GM23338 (cell line): Measurements from ENCODE around the gene GPR3. TPM values are rescaled to one million over a fixed set of nuclear protein-coding genes. Genes with fewer than 3 reads are reported as not detected.

Source experiments
- ATAC-seq: fragments of 200-7000 bp; cut with Tn5 transposase; 3 replicates; pipeline ENCODE4 v1.9.1; 2020
- DNase-seq: peaks from one replicate; pipeline ENCODE4 v3.0.0-alpha.2; 2015; ENCODE audit warnings: low spot score
- H2AFZ ChIP-seq: fragments of 200-600 bp; sonication (generic); 2 replicates; pipeline ENCODE4 v1.8.0; 2016; ENCODE audit warnings: antibody characterized with exemption, mild to moderate bottlenecking, moderate library complexity
- H3F3A ChIP-seq: fragments of 200-600 bp; sonication (generic); replicated peaks from 2 replicates; pipeline ENCODE4 v1.8.0; 2017; ENCODE audit warnings: antibody characterized with exemption, mixed run types, low read depth
- H3K27ac ChIP-seq: fragments of 200-600 bp; sonication (generic); 2 replicates; pipeline ENCODE4 v1.6.1; 2016; ENCODE audit warnings: low read depth
- H3K27me3 ChIP-seq: fragments of 200-600 bp; sonication (generic); 2 replicates; pipeline ENCODE4 v1.8.0; 2016; ENCODE audit warnings: mild to moderate bottlenecking, mixed run types, moderate library complexity; ENCODE audit not compliant: insufficient read depth
- H3K36me3 ChIP-seq: fragments of 200-600 bp; sonication (generic); 2 replicates; pipeline ENCODE4 v1.8.0; 2016; ENCODE audit warnings: mild to moderate bottlenecking; ENCODE audit not compliant: insufficient read depth
- H3K4me1 ChIP-seq: fragments of 200-600 bp; sonication (generic); 2 replicates; pipeline ENCODE4 v1.8.0; 2016; ENCODE audit warnings: mild to moderate bottlenecking, moderate library complexity; ENCODE audit not compliant: insufficient read depth
- H3K4me2 ChIP-seq: fragments of 200-600 bp; sonication (generic); 2 replicates; pipeline ENCODE4 v1.7.1; 2017; ENCODE audit warnings: mixed run types
- H3K4me3 ChIP-seq: fragments of 200-600 bp; sonication (generic); 2 replicates; pipeline ENCODE4 v1.6.1; 2016; ENCODE audit warnings: mixed run types
- H3K79me2 ChIP-seq: fragments of 200-600 bp; sonication (generic); replicated peaks from 2 replicates; pipeline ENCODE4 v1.8.0; 2017; ENCODE audit warnings: mild to moderate bottlenecking; ENCODE audit not compliant: insufficient read depth
- H3K9me2 ChIP-seq: fragments of 200-600 bp; sonication (generic); 2 replicates; pipeline ENCODE4 v1.8.0; 2017; ENCODE audit not compliant: insufficient read depth
- H4K20me1 ChIP-seq: fragments of 200-600 bp; sonication (generic); replicated peaks from 2 replicates; pipeline ENCODE4 v1.8.0; 2017; ENCODE audit warnings: mild to moderate bottlenecking; ENCODE audit not compliant: insufficient read depth
- H3K27ac Mint-ChIP-seq: 2 replicates; pipeline ENCODE4 v1.8.0; 2020; ENCODE audit warnings: inconsistent platforms, mild to moderate bottlenecking, moderate library complexity, mixed read lengths
- H3K27me3 Mint-ChIP-seq: 3 replicates; pipeline ENCODE4 v1.8.0; 2022; ENCODE audit warnings: low read depth, mild to moderate bottlenecking, moderate library complexity, mixed read lengths, inconsistent platforms; ENCODE audit not compliant: insufficient read depth, poor library complexity
- H3K36me3 Mint-ChIP-seq: 3 replicates; pipeline ENCODE4 v1.8.0; 2021; ENCODE audit warnings: low read depth, mild to moderate bottlenecking, inconsistent platforms, moderate library complexity, mixed read lengths
- H3K4me1 Mint-ChIP-seq: 3 replicates; pipeline ENCODE4 v1.8.0; 2020; ENCODE audit warnings: mild to moderate bottlenecking, inconsistent platforms, mixed read lengths
- H3K4me3 Mint-ChIP-seq: 3 replicates; pipeline ENCODE4 v1.8.0; 2021; ENCODE audit warnings: moderate library complexity, mild to moderate bottlenecking, inconsistent platforms, mixed read lengths
- H3K9me3 Mint-ChIP-seq: 3 replicates; pipeline ENCODE4 v1.8.0; 2020; ENCODE audit warnings: moderate library complexity, mild to moderate bottlenecking, inconsistent platforms, mixed read lengths
- EZH2 ChIP-seq: fragments of 200-600 bp; sonication (generic); IDR thresholded peaks from one replicate; pipeline ENCODE4 v1.8.0; 2017; ENCODE audit warnings: antibody characterized with exemption, mild to moderate bottlenecking, low read depth; ENCODE audit not compliant: unreplicated experiment
- STAT1 ChIP-seq: IDR thresholded peaks from one replicate; pipeline ENCODE4 v1.6.1; 2016; ENCODE audit warnings: antibody characterized with exemption; ENCODE audit not compliant: unreplicated experiment
- ZNF331 ChIP-seq: fragments of 250-450 bp; sonication (Bioruptor Pico); IDR thresholded peaks from 2 replicates; pipeline ENCODE4 v1.5.0; 2020; ENCODE audit warnings: low read depth, mild to moderate bottlenecking, moderate library complexity
- polyA plus RNA-seq: library from polyadenylated mRNA; unstranded; fragments of >200 nt; fragmentation: Nextera tagmentation; extraction: Ambion mirVana; gene quantifications from 2 replicates; pipeline ENCODE4 v1.2.1, GENCODE V29; 2016
- total RNA-seq: library from RNA; depleted of rRNA; stranded (reverse); fragments of >200 nt; shearing (Covaris generic); gene quantifications from 2 replicates; pipeline ENCODE4 v1.2.3, GENCODE V29; 2014
- TF ChIP-seq, protein P1 (sequence below): IDR thresholded peaks from one replicate; pipeline ENCODE4 v1.6.1; 2018; ENCODE audit warnings: antibody characterized with exemption; ENCODE audit not compliant: unreplicated experiment
- TF ChIP-seq, protein P2 (sequence below): IDR thresholded peaks from 2 replicates; pipeline ENCODE4 v1.6.1; 2016; ENCODE audit warnings: antibody characterized with exemption
- TF ChIP-seq, protein P3 (sequence below), 2 experiments: fragments of 200-600 bp in 1 of 2; sonication (generic) in 1 of 2; conservative IDR thresholded peaks; 2 replicates each; pipeline versions ENCODE4 v1.5.1 to v1.6.1; 2016 to 2017; ENCODE audit warnings: antibody characterized with exemption in 2 of 2, low read depth in 2 of 2, mild to moderate bottlenecking in 2 of 2, moderate library complexity in 1 of 2

GPR3 gene
- total and polyA plus RNA-seq, 2 experiments from 2014 or later: 5.9 to 9.1 TPM

DNA sequence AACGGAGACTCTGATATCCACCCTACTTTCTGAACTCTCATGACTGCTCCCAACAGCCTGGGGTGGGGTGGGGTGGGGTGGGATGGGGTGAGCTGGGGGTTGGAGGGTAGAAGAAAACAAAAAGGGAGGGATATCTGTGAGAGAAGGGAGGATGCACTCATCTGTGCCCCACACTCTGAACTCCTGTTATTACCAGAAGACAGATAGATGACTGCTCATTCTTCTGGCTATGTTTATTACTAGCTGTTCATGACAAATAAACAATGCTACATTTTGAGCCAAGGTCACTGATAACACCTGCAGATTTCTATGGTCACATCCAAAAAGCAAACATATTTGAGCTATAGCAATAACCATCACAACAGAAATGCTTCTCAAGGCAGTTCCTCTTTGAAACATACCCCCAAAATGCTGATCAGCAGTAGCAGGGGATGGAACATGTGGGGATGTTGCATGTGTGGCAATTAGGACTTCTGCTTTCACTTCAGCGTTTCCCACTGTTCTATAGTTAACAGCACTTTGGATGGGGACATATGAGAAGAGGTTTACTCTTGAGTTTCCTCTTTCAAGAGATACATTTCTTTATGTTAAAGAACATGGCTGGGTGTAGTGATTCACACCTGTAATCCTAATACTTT lies 43.3 kb downstream of the GPR3 start:
- H3K27ac ChIP-seq: peak overlapping the region; percentile 3; the same call in 1 of the 2 replicates
- H3K9me2 ChIP-seq: no peaks in the 10 kb centered on the region
- H4K20me1 ChIP-seq: no peaks in the 10 kb centered on the region; the same call in none of the 2 replicates
- Mint-ChIP-seq H3K4me3 (no peak overlapping the region; the same call in 2 of the 3 replicates), H3K36me3 (no peaks in the 10 kb centered on the region), H3K4me1 (peaks cover 58% of the 10 kb centered on the region), H3K9me3 (no peaks in the 10 kb centered on the region), H3K27me3 (no peaks in the 10 kb centered on the region), H3K27ac (peak overlapping the region; percentile 89)
- H3K27me3 ChIP-seq: no peaks in the 10 kb centered on the region
- DNase-seq: no peak
- peaks cover 44% of the 10 kb centered on the region for H3K4me1 ChIP-seq
- H3K4me3 ChIP-seq: no peak overlapping the region
- H3K36me3 ChIP-seq: no peaks in the 10 kb centered on the region
- H3K79me2 ChIP-seq: peaks cover 79% of the 10 kb centered on the region
- H3K4me2 ChIP-seq: peak overlapping the region; percentile 35; the same call in 1 of the 2 replicates
- TF ChIP-seq STAT1: no peak
- TF ChIP-seq, protein P1, sequence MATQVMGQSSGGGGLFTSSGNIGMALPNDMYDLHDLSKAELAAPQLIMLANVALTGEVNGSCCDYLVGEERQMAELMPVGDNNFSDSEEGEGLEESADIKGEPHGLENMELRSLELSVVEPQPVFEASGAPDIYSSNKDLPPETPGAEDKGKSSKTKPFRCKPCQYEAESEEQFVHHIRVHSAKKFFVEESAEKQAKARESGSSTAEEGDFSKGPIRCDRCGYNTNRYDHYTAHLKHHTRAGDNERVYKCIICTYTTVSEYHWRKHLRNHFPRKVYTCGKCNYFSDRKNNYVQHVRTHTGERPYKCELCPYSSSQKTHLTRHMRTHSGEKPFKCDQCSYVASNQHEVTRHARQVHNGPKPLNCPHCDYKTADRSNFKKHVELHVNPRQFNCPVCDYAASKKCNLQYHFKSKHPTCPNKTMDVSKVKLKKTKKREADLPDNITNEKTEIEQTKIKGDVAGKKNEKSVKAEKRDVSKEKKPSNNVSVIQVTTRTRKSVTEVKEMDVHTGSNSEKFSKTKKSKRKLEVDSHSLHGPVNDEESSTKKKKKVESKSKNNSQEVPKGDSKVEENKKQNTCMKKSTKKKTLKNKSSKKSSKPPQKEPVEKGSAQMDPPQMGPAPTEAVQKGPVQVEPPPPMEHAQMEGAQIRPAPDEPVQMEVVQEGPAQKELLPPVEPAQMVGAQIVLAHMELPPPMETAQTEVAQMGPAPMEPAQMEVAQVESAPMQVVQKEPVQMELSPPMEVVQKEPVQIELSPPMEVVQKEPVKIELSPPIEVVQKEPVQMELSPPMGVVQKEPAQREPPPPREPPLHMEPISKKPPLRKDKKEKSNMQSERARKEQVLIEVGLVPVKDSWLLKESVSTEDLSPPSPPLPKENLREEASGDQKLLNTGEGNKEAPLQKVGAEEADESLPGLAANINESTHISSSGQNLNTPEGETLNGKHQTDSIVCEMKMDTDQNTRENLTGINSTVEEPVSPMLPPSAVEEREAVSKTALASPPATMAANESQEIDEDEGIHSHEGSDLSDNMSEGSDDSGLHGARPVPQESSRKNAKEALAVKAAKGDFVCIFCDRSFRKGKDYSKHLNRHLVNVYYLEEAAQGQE: no peak
- no peak for TF ChIP-seq EZH2
- TF ChIP-seq, protein P2, sequence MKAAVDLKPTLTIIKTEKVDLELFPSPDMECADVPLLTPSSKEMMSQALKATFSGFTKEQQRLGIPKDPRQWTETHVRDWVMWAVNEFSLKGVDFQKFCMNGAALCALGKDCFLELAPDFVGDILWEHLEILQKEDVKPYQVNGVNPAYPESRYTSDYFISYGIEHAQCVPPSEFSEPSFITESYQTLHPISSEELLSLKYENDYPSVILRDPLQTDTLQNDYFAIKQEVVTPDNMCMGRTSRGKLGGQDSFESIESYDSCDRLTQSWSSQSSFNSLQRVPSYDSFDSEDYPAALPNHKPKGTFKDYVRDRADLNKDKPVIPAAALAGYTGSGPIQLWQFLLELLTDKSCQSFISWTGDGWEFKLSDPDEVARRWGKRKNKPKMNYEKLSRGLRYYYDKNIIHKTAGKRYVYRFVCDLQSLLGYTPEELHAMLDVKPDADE: no peak
- no peak for TF ChIP-seq ZNF331
- no peak for ATAC-seq
- H2AFZ ChIP-seq: no peak overlapping the region
- H3F3A ChIP-seq: 0 out of 2 replicates have a peak, but pooled peaks cover 3% of the 10 kb centered on the region

DNA sequence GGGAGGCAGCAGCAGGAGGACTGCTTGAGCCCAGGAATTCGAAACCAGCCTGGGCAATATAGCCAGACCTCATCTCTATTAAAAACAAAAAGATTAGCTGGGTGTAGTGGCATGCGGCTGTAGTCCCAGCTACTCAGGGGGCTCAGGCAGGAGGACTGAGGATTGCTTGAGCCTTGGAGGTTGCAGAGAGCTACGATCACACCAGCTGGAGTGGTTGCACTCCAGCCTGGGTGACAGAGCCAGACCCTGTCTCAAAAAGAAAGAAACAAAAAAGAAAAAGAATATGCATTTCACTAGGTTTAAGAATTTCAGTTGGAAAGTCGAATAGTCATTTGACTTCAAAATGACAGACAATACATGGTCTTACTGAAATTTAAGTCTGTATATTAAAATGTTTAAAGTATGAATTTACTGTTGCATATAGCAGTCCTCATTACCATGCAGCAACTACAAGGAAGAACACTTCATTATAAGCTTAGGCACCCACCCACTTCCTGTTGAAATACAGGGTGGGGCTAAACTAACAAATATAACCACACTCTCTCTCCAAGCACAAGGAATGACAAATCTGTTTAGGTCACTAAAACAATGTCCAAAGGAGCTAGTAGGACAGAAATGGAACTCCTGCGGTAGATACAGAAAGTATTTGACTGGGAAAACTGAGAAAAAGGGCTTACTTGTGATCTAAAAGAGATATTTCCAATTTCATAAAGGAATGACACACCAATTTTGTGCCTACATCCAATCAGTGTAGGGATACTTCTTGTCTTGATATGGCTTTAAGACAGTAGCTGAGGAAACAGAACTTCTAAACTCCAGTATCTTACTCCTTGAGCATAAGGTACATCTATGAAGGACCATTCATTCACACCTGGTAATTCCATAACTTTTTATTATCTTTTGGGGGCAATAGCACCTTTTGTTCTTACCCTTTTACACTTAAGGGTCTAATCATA lies 44.1 kb downstream of the GPR3 start:
- 0 out of 2 replicates have a peak, but pooled peaks cover 3% of the 10 kb centered on the region for H3F3A ChIP-seq
- no peak overlapping the region for H2AFZ ChIP-seq
- ATAC-seq: peak; percentile 48
- Mint-ChIP-seq H3K36me3 (no peaks in the 10 kb centered on the region), H3K27me3 (no peaks in the 10 kb centered on the region), H3K4me1 (peaks cover 50% of the 10 kb centered on the region), H3K9me3 (no peaks in the 10 kb centered on the region), H3K27ac (peak overlapping the region; percentile 89), H3K4me3 (no peak overlapping the region)
- no peaks in the 10 kb centered on the region; the same call in none of the 2 replicates for H4K20me1 ChIP-seq
- no peak overlapping the region for H3K4me3 ChIP-seq
- no peaks in the 10 kb centered on the region for H3K9me2 ChIP-seq
- peak overlapping the region; percentile 35 for H3K4me2 ChIP-seq
- H3K79me2 ChIP-seq: peaks cover 77% of the 10 kb centered on the region
- H3K4me1 ChIP-seq: peaks cover 36% of the 10 kb centered on the region
- no peaks in the 10 kb centered on the region for H3K27me3 ChIP-seq
- H3K36me3 ChIP-seq: no peaks in the 10 kb centered on the region
- no peak for DNase-seq
- peak overlapping the region; percentile 3; the same call in 1 of the 2 replicates for H3K27ac ChIP-seq
- TF ChIP-seq, protein P3, sequence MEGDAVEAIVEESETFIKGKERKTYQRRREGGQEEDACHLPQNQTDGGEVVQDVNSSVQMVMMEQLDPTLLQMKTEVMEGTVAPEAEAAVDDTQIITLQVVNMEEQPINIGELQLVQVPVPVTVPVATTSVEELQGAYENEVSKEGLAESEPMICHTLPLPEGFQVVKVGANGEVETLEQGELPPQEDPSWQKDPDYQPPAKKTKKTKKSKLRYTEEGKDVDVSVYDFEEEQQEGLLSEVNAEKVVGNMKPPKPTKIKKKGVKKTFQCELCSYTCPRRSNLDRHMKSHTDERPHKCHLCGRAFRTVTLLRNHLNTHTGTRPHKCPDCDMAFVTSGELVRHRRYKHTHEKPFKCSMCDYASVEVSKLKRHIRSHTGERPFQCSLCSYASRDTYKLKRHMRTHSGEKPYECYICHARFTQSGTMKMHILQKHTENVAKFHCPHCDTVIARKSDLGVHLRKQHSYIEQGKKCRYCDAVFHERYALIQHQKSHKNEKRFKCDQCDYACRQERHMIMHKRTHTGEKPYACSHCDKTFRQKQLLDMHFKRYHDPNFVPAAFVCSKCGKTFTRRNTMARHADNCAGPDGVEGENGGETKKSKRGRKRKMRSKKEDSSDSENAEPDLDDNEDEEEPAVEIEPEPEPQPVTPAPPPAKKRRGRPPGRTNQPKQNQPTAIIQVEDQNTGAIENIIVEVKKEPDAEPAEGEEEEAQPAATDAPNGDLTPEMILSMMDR (conservative IDR thresholded peaks at IDR 0.05; ENCODE audit: low read depth in 2 of 2): no peak
- TF ChIP-seq, protein P1: no peak
- no peak for TF ChIP-seq EZH2
